ENCODE data around the gene CCDC124.

Gene CCDC124

GRCh38 chr19:17953869-17954268 is 21.1 kb downstream of the CCDC124 start:
- Histone ChIP-seq H3K27me3 (peaks cover 3 to 90% of the 10 kb centered on the region in 2 donors), H3K36me3 (no peaks in the 10 kb centered on the region), H3K9me3 (no peaks in the 10 kb centered on the region), H3K4me1 (peaks cover 0 to 41% (median 38%) of the 10 kb centered on the region in 4 donors), H3K4me3 (no peak overlapping the region), H3K27ac (no peak overlapping the region)
- no peak for TF ChIP-seq CTCF (IDR thresholded peaks at IDR 0.05)
- no peak for DNase-seq
- intact Hi-C loops (cut with DNase I; ENCODE audit: low total_unique reads), result no loop called here

- peaks cover 0 to 84% of the 10 kb centered on the region in 2 donors for H3K27me3 ChIP-seq
- H3K27ac ChIP-seq, result no peak overlapping the region
- intact Hi-C loops (cut with DNase I; ENCODE audit: low total_unique reads), result no loop called here
- no peaks in the 10 kb centered on the region for H3K36me3 ChIP-seq
- peaks cover 0 to 35% (median 32%) of the 10 kb centered on the region in 4 donors for H3K4me1 ChIP-seq
- no peak for DNase-seq
- no peak overlapping the region for H3K4me3 ChIP-seq
- no peak for TF ChIP-seq CTCF (IDR thresholded peaks at IDR 0.05)
- no peaks in the 10 kb centered on the region for H3K9me3 ChIP-seq
Measured at GRCh38 chr19:17954401-17954800, 21.6 kb downstream of the CCDC124 start.

GRCh38 chr19:17957149-17957849 is 24.5 kb downstream of the CCDC124 start:
- no peak overlapping the region for H3K27ac ChIP-seq
- no peak for DNase-seq
- no peaks in the 10 kb centered on the region for H3K9me3 ChIP-seq
- peaks cover 0 to 67% of the 10 kb centered on the region in 2 donors for H3K27me3 ChIP-seq
- intact Hi-C loops (cut with DNase I; ENCODE audit: low total_unique reads), result no loop called here
- no peaks in the 10 kb centered on the region for H3K36me3 ChIP-seq
- H3K4me1 ChIP-seq, result peaks cover 0 to 6% (median 4%) of the 10 kb centered on the region in 4 donors
- TF ChIP-seq CTCF (IDR thresholded peaks at IDR 0.05), result no peak
- H3K4me3 ChIP-seq, result no peak overlapping the region

GRCh38 chr19:17957885-17958284 is 25.1 kb downstream of the CCDC124 start:
- no peak for TF ChIP-seq CTCF (IDR thresholded peaks at IDR 0.05)
- no peaks in the 10 kb centered on the region for H3K9me3 ChIP-seq
- peaks cover 0 to 62% of the 10 kb centered on the region in 2 donors for H3K27me3 ChIP-seq
- no peak overlapping the region for H3K4me3 ChIP-seq
- H3K27ac ChIP-seq, result no peak overlapping the region
- DNase-seq, result no peak
- H3K4me1 ChIP-seq, result peaks cover 0 to under 1% (median under 1%) of the 10 kb centered on the region in 4 donors
- H3K36me3 ChIP-seq, result no peaks in the 10 kb centered on the region
- intact Hi-C loops (cut with DNase I; ENCODE audit: low total_unique reads), result no loop called here

- H3K4me1 ChIP-seq, result peaks cover 0 to 12% (median 0%) of the 10 kb centered on the region in 4 donors
- no peak overlapping the region for H3K4me3 ChIP-seq
- intact Hi-C loops (cut with DNase I; ENCODE audit: low total_unique reads), result no loop called here
- H3K9me3 ChIP-seq, result no peaks in the 10 kb centered on the region
- peaks cover 0 to 67% of the 10 kb centered on the region in 2 donors for H3K27me3 ChIP-seq
- TF ChIP-seq CTCF (IDR thresholded peaks at IDR 0.05), result no peak
- no peaks in the 10 kb centered on the region for H3K36me3 ChIP-seq
- no peak for DNase-seq
- H3K27ac ChIP-seq, result no peak overlapping the region
Measured at GRCh38 chr19:17963936-17964691, 31.3 kb downstream of the CCDC124 start.
